GM13976 (cell line): Measurements from ENCODE around the gene RBM26.

ENCODE experiments used
- DNase-seq: peaks from one replicate; pipeline ENCODE4 v3.0.0; 2012; ENCODE audit warnings: low spot score
- in situ Hi-C: fragments of 300-500 bp; cut with MboI; formaldehyde crosslinking; loops from one replicate; pipeline ENCODE4 v1.12.0; 2022; ENCODE audit warnings: low sequenced_read_pairs, mixed read lengths, inconsistent platforms; ENCODE audit not compliant: unreplicated experiment
- TF ChIP-seq, protein P1 (sequence below): IDR thresholded peaks from 2 replicates; pipeline ENCODE4 v1.5.1; 2012; ENCODE audit warnings: borderline replicate concordance, mild to moderate bottlenecking; ENCODE audit not compliant: insufficient read depth; ENCODE audit errors: extremely low read depth, missing control alignments, control extremely low read depth

The RBM26 gene

DNA sequence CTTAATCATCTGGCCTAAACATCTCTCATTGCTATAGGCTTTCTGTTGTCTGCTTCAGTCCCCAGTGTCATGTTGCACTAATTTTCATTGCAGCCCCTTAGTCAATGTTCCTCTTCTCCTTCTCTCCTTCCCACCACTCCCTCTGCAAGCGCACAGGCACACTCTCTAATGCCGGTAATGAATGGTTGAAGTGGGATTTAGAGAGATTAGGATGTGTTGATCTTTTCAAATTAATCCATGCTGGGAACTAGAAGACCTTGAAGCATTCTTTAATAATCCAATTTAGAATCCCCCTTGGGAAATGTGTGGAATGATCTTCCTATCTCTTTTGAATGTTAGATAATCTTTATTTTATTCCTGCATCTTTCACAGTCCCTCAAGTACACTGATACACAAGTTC is 41.7 kb upstream of the RBM26 start:
- DNase-seq, result no peak
- TF ChIP-seq, protein P1, sequence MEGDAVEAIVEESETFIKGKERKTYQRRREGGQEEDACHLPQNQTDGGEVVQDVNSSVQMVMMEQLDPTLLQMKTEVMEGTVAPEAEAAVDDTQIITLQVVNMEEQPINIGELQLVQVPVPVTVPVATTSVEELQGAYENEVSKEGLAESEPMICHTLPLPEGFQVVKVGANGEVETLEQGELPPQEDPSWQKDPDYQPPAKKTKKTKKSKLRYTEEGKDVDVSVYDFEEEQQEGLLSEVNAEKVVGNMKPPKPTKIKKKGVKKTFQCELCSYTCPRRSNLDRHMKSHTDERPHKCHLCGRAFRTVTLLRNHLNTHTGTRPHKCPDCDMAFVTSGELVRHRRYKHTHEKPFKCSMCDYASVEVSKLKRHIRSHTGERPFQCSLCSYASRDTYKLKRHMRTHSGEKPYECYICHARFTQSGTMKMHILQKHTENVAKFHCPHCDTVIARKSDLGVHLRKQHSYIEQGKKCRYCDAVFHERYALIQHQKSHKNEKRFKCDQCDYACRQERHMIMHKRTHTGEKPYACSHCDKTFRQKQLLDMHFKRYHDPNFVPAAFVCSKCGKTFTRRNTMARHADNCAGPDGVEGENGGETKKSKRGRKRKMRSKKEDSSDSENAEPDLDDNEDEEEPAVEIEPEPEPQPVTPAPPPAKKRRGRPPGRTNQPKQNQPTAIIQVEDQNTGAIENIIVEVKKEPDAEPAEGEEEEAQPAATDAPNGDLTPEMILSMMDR, result no peak
- in situ Hi-C loops, result no loop called here

DNA sequence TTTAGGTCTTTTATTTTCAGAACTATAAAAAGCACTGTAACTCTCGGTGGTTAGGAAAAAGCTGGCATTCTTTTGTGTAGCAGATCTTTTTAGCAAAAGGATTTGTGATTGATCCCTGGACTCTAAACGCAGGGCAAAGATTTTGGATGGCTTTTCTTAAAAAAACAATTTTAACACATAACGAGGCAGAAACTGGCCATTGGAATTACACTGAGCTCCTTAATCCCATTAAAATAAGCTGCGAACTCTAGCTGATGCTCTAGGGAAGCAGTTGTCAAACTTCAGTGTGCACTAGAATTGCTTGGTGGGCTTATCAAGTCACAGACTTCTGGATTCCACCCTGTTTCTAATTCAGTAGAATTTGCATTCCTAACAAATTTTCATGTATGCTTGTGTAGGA is 41.1 kb upstream of the RBM26 start:
- TF ChIP-seq, protein P1, result no peak
- in situ Hi-C loops, result no loop called here
- no peak for DNase-seq

DNA sequence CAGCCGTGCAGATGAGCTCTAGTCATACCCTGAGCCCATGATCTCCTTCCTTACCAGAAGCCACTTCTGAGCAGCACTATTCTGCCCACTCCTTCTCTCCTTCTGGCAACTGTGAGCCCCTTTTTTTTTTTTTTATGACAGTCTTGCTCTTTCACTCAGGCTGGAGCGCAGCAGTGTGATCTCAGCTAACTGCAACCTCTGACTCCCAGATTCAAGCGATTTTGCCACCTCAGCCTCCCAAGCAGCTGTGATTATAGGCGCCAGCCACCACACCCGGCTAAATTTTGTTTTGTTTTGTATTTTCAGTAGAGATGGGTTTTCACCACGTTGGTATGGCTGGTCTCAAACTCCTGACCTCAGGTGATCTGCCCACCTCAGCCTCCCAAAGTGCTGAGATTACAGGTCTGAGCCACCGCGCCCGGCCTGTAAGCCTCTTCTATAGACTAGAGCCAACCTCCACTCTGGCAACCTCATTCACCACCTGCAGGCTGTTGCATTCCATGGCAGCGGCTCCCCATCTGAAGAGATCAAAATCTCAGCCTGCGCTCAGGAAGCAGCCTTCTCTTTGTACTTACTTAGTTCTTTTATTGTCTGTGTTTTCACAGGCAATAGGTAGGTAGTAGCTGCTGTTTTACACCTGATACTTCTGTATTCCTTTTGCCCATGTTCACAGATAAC is 40.1 kb upstream of the RBM26 start:
- TF ChIP-seq, protein P1, result no peak
- in situ Hi-C loops, result no loop called here
- no peak for DNase-seq

DNA sequence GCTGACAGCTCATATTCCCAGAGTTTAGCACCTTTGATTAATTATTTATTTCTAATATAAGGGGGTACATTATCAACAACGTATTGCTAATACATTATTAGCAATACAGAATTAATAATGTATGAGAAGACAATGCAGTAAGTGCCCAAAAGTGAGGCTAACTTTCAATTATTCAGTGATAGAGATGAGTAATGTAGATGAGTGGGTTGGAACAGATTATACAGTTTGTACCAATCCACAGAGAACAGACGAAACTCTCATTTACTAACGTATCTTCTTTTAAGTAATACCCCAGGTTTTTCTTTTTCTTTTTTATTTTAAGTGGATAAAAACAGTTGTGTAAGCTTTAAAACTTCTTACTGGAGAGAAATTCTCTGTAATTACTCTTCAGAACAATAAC is 36.7 kb upstream of the RBM26 start:
- in situ Hi-C loops, result no loop called here
- TF ChIP-seq, protein P1, result no peak
- DNase-seq, result no peak

DNA sequence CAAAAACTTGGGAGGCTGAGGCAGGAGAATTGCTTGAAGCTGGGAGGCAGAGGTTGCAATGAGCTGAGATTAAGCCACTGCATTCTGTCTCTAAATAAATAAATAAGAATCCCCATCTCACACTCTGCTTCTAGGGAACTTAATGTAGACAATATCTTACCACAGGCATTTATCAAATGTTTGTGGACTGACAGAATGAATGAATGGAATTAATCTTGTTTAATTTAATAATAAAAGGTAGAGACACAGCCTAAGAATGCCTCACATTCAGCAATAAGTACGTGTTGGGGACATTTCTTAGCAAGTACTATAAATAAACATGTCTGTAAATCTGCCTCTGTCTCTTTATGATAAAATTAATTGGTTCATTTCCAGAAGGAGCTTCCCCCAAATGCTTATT is 36.2 kb upstream of the RBM26 start:
- in situ Hi-C loops, result no loop called here
- TF ChIP-seq, protein P1, result no peak
- no peak for DNase-seq

DNA sequence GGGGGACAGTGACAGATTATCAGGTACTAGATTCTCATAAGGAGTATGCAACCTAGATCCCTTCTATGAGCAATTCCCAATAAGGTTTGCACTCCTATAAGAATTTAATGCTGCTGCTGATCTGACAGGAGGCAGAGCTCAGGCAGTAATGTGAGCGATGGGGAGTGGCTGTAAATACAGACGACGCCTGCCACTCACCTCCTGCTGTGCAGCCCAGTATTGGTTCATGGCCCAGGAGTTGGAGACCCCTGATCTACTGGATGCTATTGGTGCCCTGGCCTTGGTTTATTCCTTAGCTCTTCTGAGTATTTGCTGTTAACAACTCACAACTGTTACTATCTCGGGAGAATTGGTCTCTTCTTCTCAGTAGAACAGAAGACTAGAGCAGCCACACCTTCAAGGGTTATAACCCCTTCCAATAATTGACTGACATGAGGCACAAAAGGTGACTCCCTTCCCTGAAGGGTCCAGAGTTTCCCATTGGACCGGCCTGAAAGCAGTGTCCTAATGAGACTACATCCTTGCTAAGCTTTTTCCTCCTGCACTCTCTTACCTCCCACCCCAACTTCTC is 35.0 kb upstream of the RBM26 start:
- in situ Hi-C loops, result no loop called here
- TF ChIP-seq, protein P1, result no peak
- no peak for DNase-seq

DNA sequence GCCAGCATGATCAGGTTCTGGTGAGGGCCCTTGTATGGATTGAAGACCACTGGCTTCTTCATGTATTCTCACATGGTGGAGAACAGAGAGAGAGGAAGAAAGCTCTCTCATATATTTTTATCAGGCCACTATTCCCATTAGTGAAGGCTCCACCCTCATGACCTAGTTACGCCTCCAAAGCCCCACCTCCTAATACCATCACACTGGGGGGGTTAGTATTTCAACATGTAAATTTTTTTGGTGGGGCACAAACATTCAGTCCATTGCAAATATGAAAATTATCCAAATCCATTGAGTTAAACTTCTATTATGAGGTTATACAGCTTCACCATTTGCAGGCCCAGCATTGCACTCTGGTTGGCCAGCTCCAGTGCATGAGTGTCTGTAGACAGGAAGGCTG is 33.2 kb upstream of the RBM26 start:
- DNase-seq, result no peak
- in situ Hi-C loops, result no loop called here
- TF ChIP-seq, protein P1, result no peak
